HEK293 (cell line): Measurements from ENCODE around the gene SLC10A6.

Experiments
- HOXD13 ChIP-seq: sonication (generic); formaldehyde crosslinking; IDR thresholded peaks from 2 replicates; pipeline ENCODE4 v1.8.0; 2022; ENCODE audit warnings: missing genetic modification reagents, borderline replicate concordance
- KLF10 ChIP-seq: fragments of 450-650 bp; IDR thresholded peaks from 2 replicates; pipeline ENCODE4 v1.5.1; 2018; ENCODE audit warnings: missing biosample characterization, mild to moderate bottlenecking, missing genetic modification characterization
- ZFP41 ChIP-seq: fragments of 450-650 bp; formaldehyde crosslinking; IDR thresholded peaks from 2 replicates; pipeline ENCODE4 v1.5.1; 2016; ENCODE audit warnings: missing biosample characterization, missing genetic modification characterization, borderline replicate concordance
- ZFP69B ChIP-seq: fragments of 450-650 bp; formaldehyde crosslinking; IDR thresholded peaks from 2 replicates; pipeline ENCODE4 v1.5.1; 2016; ENCODE audit warnings: missing biosample characterization, missing genetic modification characterization
- ZNF121 ChIP-seq: fragments of 450-650 bp; formaldehyde crosslinking; IDR thresholded peaks from 2 replicates; pipeline ENCODE4 v1.5.1; 2016; ENCODE audit warnings: missing biosample characterization, missing genetic modification characterization
- ZNF132 ChIP-seq: fragments of 450-650 bp; formaldehyde crosslinking; IDR thresholded peaks from 2 replicates; pipeline ENCODE4 v1.5.1; 2017; ENCODE audit warnings: missing biosample characterization, missing genetic modification characterization, borderline replicate concordance
- ZNF133 ChIP-seq: fragments of 450-650 bp; formaldehyde crosslinking; IDR thresholded peaks from 2 replicates; pipeline ENCODE4 v1.5.1; 2016; ENCODE audit warnings: missing biosample characterization, missing genetic modification characterization
- ZNF23 ChIP-seq: fragments of 450-650 bp; formaldehyde crosslinking; IDR thresholded peaks from 2 replicates; pipeline ENCODE4 v1.5.1; 2016; ENCODE audit warnings: missing biosample characterization, missing genetic modification characterization, borderline replicate concordance
- ZNF266 ChIP-seq: fragments of 450-650 bp; formaldehyde crosslinking; IDR thresholded peaks from 2 replicates; pipeline ENCODE4 v1.5.1; 2016; ENCODE audit warnings: missing biosample characterization, missing genetic modification characterization, low read depth
- ZNF324 ChIP-seq: fragments of 450-650 bp; formaldehyde crosslinking; IDR thresholded peaks from 2 replicates; pipeline ENCODE4 v1.5.1; 2016; ENCODE audit warnings: missing biosample characterization, missing genetic modification characterization
- ZNF394 ChIP-seq: fragments of 450-650 bp; formaldehyde crosslinking; IDR thresholded peaks from 2 replicates; pipeline ENCODE4 v1.5.1; 2016; ENCODE audit warnings: missing biosample characterization, missing genetic modification characterization, mild to moderate bottlenecking, moderate library complexity, borderline replicate concordance
- ZNF404 ChIP-seq: fragments of 450-650 bp; formaldehyde crosslinking; IDR thresholded peaks from 2 replicates; pipeline ENCODE4 v1.5.1; 2017; ENCODE audit warnings: missing biosample characterization, missing genetic modification characterization
- ZNF514 ChIP-seq: fragments of 450-650 bp; formaldehyde crosslinking; IDR thresholded peaks from 2 replicates; pipeline ENCODE4 v1.5.1; 2016; ENCODE audit warnings: missing biosample characterization, missing genetic modification characterization
- ZNF521 ChIP-seq: fragments of 450-650 bp; formaldehyde crosslinking; IDR thresholded peaks from 2 replicates; pipeline ENCODE4 v1.5.1; 2017; ENCODE audit warnings: missing biosample characterization, mild to moderate bottlenecking, missing genetic modification characterization
- ZNF544 ChIP-seq: fragments of 450-650 bp; formaldehyde crosslinking; IDR thresholded peaks from 2 replicates; pipeline ENCODE4 v1.5.0; 2017; ENCODE audit warnings: missing biosample characterization, missing genetic modification characterization
- ZNF626 ChIP-seq: fragments of 450-650 bp; sonication (Bioruptor Pico); formaldehyde crosslinking; IDR thresholded peaks from 2 replicates; pipeline ENCODE4 v1.5.1; 2018; ENCODE audit warnings: missing biosample characterization, missing genetic modification characterization, inconsistent platforms
- ZNF701 ChIP-seq: fragments of 450-650 bp; formaldehyde crosslinking; IDR thresholded peaks from 2 replicates; pipeline ENCODE4 v1.5.1; 2016; ENCODE audit warnings: missing biosample characterization, missing genetic modification characterization
- ZNF843 ChIP-seq: fragments of 450-650 bp; formaldehyde crosslinking; IDR thresholded peaks from 2 replicates; pipeline ENCODE4 v1.5.1; 2016; ENCODE audit warnings: missing biosample characterization, missing genetic modification characterization
- ZSCAN16 ChIP-seq: fragments of 450-650 bp; formaldehyde crosslinking; IDR thresholded peaks from 2 replicates; pipeline ENCODE4 v1.5.1; 2016; ENCODE audit warnings: missing biosample characterization, missing genetic modification characterization
- ZSCAN23 ChIP-seq: fragments of 450-650 bp; formaldehyde crosslinking; IDR thresholded peaks from 2 replicates; pipeline ENCODE4 v1.5.1; 2016; ENCODE audit warnings: missing biosample characterization, missing genetic modification characterization
- ZXDB ChIP-seq: fragments of 450-650 bp; formaldehyde crosslinking; IDR thresholded peaks from 2 replicates; pipeline ENCODE4 v1.5.1; 2016; ENCODE audit warnings: missing biosample characterization, missing genetic modification characterization
- TF ChIP-seq, protein P1 (sequence below): fragments of 450-650 bp; formaldehyde crosslinking; conservative IDR thresholded peaks from 2 replicates; pipeline ENCODE4 v1.5.1; 2016; ENCODE audit warnings: low read depth, missing biosample characterization, missing genetic modification characterization
- TF ChIP-seq, protein P2 (sequence below): fragments of 450-650 bp; formaldehyde crosslinking; IDR thresholded peaks from 2 replicates; pipeline ENCODE4 v1.5.1; 2016; ENCODE audit warnings: missing biosample characterization, missing genetic modification characterization
- TF ChIP-seq, protein P3 (sequence below): fragments of 450-650 bp; formaldehyde crosslinking; IDR thresholded peaks from 2 replicates; pipeline ENCODE4 v1.5.1; 2016; ENCODE audit warnings: missing biosample characterization, missing genetic modification characterization
- TF ChIP-seq, protein P4 (sequence below): fragments of 450-650 bp; formaldehyde crosslinking; IDR thresholded peaks from 2 replicates; pipeline ENCODE4 v1.5.1; 2016; ENCODE audit warnings: missing biosample characterization, missing genetic modification characterization
- TF ChIP-seq, protein P5 (sequence below): fragments of 450-650 bp; formaldehyde crosslinking; IDR thresholded peaks from 2 replicates; pipeline ENCODE4 v1.5.1; 2016; ENCODE audit warnings: missing biosample characterization, missing genetic modification characterization

Gene SLC10A6

DNA sequence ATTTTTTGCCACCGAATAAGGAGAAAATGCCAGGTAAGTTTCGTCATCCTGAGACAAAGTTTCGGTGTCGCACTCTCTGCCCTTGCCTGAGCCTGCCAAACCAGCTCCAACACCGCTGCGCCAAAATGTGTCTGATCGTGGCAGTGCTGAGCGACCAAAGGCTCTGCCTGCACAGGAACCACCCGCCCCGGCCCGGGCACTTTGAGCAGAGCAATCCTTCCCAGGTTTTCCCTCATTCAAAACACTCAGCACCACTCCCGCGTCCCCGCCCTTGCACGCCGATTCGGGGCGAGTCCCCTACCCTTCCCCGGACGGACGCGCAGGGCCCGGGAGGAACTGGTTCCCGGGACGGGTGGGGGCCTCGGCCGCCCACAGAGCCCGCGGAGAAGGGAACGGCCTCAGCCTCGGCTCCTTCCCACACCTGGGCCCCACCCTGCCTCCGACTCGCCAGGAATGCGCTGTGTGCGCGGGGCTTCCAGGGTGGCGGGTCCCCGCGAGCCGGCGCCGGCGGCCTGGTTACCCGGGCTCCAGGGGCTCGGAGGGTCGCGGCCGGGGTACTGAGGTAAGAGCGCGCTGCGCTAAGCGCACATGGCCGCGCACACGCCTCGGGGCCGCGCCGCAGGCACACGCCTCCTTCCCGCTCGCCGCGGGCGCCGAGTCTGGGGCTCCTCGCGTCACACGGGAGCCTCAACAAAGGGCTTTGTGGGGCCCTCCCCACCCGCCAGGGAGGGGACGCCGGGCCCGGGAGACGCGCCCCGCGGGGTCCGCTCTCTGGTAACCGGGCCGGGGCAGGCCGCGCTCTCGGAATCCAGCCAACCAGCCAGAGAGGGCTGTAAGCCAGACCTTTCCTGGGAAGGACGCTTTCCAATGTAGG, 42.8 kb upstream of the SLC10A6 start, which contains the start of gene C4orf36 (continued):
- TF ChIP-seq, protein P1, sequence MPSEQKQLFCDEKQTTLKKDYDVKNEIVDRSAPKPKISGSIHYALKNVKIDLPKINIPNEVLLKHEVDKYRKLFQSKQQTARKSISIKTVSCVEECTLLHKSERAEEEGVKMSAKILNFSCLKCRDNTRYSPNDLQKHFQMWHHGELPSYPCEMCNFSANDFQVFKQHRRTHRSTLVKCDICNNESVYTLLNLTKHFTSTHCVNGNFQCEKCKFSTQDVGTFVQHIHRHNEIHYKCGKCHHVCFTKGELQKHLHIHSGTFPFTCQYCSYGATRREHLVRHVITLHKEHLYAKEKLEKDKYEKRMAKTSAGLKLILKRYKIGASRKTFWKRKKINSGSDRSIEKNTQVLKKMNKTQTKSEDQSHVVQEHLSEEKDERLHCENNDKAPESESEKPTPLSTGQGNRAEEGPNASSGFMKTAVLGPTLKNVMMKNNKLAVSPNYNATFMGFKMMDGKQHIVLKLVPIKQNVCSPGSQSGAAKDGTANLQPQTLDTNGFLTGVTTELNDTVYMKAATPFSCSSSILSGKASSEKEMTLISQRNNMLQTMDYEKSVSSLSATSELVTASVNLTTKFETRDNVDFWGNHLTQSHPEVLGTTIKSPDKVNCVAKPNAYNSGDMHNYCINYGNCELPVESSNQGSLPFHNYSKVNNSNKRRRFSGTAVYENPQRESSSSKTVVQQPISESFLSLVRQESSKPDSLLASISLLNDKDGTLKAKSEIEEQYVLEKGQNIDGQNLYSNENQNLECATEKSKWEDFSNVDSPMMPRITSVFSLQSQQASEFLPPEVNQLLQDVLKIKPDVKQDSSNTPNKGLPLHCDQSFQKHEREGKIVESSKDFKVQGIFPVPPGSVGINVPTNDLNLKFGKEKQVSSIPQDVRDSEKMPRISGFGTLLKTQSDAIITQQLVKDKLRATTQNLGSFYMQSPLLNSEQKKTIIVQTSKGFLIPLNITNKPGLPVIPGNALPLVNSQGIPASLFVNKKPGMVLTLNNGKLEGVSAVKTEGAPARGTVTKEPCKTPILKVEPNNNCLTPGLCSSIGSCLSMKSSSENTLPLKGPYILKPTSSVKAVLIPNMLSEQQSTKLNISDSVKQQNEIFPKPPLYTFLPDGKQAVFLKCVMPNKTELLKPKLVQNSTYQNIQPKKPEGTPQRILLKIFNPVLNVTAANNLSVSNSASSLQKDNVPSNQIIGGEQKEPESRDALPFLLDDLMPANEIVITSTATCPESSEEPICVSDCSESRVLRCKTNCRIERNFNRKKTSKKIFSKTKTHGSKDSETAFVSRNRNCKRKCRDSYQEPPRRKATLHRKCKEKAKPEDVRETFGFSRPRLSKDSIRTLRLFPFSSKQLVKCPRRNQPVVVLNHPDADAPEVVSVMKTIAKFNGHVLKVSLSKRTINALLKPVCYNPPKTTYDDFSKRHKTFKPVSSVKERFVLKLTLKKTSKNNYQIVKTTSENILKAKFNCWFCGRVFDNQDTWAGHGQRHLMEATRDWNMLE, result no peak
- TF ChIP-seq ZNF544 (tag by site-specific recombination) (no peak), ZNF266 (tag by site-specific recombination) (no peak), ZNF626 (tag by site-specific recombination) (no peak), ZSCAN16 (tag by site-specific recombination) (no peak), ZNF324 (tag by site-specific recombination) (no peak), ZNF843 (tag by site-specific recombination) (no peak), ZNF132 (tag by site-specific recombination) (no peak), ZXDB (tag by site-specific recombination) (peak; percentile 73), ZFP41 (tag by site-specific recombination) (no peak), ZSCAN23 (tag by site-specific recombination) (no peak), ZNF404 (tag by site-specific recombination) (no peak), ZNF133 (tag by site-specific recombination) (no peak), HOXD13 (no peak), ZNF394 (tag by site-specific recombination) (no peak; the same call in 1 of the 2 replicates), KLF10 (tag by site-specific recombination) (0 out of 2 replicates have a peak, but pooled peaks have one; percentile 35), ZNF514 (tag by site-specific recombination) (no peak), ZNF23 (tag by site-specific recombination) (no peak), ZFP69B (tag by site-specific recombination) (peak; percentile 82), ZNF701 (tag by site-specific recombination) (no peak), ZNF121 (no peak), ZNF521 (tag by site-specific recombination) (no peak)
- TF ChIP-seq, protein P2, sequence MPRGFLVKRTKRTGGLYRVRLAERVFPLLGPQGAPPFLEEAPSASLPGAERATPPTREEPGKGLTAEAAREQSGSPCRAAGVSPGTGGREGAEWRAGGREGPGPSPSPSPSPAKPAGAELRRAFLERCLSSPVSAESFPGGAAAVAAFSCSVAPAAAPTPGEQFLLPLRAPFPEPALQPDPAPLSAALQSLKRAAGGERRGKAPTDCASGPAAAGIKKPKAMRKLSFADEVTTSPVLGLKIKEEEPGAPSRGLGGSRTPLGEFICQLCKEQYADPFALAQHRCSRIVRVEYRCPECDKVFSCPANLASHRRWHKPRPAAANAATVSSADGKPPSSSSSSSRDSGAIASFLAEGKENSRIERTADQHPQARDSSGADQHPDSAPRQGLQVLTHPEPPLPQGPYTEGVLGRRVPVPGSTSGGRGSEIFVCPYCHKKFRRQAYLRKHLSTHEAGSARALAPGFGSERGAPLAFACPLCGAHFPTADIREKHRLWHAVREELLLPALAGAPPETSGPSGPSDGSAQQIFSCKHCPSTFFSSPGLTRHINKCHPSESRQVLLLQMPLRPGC (tag by site-specific recombination), result no peak
- TF ChIP-seq, protein P3, sequence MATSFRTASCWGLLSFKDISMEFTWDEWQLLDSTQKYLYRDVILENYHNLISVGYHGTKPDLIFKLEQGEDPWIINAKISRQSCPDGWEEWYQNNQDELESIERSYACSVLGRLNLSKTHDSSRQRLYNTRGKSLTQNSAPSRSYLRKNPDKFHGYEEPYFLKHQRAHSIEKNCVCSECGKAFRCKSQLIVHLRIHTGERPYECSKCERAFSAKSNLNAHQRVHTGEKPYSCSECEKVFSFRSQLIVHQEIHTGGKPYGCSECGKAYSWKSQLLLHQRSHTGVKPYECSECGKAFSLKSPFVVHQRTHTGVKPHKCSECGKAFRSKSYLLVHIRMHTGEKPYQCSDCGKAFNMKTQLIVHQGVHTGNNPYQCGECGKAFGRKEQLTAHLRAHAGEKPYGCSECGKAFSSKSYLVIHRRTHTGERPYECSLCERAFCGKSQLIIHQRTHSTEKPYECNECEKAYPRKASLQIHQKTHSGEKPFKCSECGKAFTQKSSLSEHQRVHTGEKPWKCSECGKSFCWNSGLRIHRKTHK (tag by site-specific recombination), result no peak
- TF ChIP-seq, protein P4, sequence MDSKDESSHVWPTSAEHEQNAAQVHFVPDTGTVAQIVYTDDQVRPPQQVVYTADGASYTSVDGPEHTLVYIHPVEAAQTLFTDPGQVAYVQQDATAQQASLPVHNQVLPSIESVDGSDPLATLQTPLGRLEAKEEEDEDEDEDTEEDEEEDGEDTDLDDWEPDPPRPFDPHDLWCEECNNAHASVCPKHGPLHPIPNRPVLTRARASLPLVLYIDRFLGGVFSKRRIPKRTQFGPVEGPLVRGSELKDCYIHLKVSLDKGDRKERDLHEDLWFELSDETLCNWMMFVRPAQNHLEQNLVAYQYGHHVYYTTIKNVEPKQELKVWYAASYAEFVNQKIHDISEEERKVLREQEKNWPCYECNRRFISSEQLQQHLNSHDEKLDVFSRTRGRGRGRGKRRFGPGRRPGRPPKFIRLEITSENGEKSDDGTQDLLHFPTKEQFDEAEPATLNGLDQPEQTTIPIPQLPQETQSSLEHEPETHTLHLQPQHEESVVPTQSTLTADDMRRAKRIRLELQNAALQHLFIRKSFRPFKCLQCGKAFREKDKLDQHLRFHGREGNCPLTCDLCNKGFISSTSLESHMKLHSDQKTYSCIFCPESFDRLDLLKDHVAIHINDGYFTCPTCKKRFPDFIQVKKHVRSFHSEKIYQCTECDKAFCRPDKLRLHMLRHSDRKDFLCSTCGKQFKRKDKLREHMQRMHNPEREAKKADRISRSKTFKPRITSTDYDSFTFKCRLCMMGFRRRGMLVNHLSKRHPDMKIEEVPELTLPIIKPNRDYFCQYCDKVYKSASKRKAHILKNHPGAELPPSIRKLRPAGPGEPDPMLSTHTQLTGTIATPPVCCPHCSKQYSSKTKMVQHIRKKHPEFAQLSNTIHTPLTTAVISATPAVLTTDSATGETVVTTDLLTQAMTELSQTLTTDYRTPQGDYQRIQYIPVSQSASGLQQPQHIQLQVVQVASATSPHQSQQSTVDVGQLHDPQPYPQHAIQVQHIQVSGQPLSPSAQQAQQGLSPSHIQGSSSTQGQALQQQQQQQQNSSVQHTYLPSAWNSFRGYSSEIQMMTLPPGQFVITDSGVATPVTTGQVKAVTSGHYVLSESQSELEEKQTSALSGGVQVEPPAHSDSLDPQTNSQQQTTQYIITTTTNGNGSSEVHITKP (tag by site-specific recombination), result no peak
- TF ChIP-seq, protein P5, sequence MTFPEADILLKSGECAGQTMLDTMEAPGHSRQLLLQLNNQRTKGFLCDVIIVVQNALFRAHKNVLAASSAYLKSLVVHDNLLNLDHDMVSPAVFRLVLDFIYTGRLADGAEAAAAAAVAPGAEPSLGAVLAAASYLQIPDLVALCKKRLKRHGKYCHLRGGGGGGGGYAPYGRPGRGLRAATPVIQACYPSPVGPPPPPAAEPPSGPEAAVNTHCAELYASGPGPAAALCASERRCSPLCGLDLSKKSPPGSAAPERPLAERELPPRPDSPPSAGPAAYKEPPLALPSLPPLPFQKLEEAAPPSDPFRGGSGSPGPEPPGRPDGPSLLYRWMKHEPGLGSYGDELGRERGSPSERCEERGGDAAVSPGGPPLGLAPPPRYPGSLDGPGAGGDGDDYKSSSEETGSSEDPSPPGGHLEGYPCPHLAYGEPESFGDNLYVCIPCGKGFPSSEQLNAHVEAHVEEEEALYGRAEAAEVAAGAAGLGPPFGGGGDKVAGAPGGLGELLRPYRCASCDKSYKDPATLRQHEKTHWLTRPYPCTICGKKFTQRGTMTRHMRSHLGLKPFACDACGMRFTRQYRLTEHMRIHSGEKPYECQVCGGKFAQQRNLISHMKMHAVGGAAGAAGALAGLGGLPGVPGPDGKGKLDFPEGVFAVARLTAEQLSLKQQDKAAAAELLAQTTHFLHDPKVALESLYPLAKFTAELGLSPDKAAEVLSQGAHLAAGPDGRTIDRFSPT (tag by site-specific recombination), result no peak
